IPS-15b (cell line): ENCODE data around the gene TRIM54.

ENCODE experiments used
- H3K27me3 ChIP-seq: one replicate; pipeline ENCODE4 v1.6.1; 2013; ENCODE audit warnings: low read length; ENCODE audit not compliant: control insufficient read depth, insufficient read depth
- H3K36me3 ChIP-seq: one replicate; pipeline ENCODE4 v1.6.1; 2013; ENCODE audit warnings: low read length; ENCODE audit not compliant: control insufficient read depth, insufficient read depth
- H3K4me1 ChIP-seq: one replicate; pipeline ENCODE4 v1.6.1; 2013; ENCODE audit warnings: mild to moderate bottlenecking, low read length; ENCODE audit not compliant: control insufficient read depth, insufficient read depth
- H3K4me3 ChIP-seq: one replicate; pipeline ENCODE4 v1.5.1; 2013; ENCODE audit warnings: low read depth, low read length
- H3K9ac ChIP-seq: one replicate; pipeline ENCODE4 v1.6.1; 2013; ENCODE audit warnings: low read depth, mild to moderate bottlenecking, low read length
- H3K9me3 ChIP-seq: one replicate; pipeline ENCODE4 v1.6.1; 2013; ENCODE audit warnings: mild to moderate bottlenecking, low read length; ENCODE audit not compliant: control insufficient read depth, insufficient read depth

The TRIM54 gene

GRCh38 chr2:27245626-27246025 lies 36.6 kb upstream of the TRIM54 start:
- Histone ChIP-seq H3K36me3 (peaks cover 45% of the 10 kb centered on the region), H3K4me1 (peaks cover 2% of the 10 kb centered on the region), H3K4me3 (no peak overlapping the region), H3K9me3 (no peaks in the 10 kb centered on the region), H3K9ac (no peak overlapping the region), H3K27me3 (no peaks in the 10 kb centered on the region)

- H3K9me3 ChIP-seq = no peaks in the 10 kb centered on the region
- peaks cover 12% of the 10 kb centered on the region for H3K27me3 ChIP-seq
- H3K9ac ChIP-seq = no peak overlapping the region
- H3K36me3 ChIP-seq = peaks cover 23% of the 10 kb centered on the region
- H3K4me3 ChIP-seq = no peak overlapping the region
- H3K4me1 ChIP-seq = peaks cover 9% of the 10 kb centered on the region
Observed at GRCh38 chr2:27247893-27248292, 34.3 kb upstream of the TRIM54 start.

GRCh38 chr2:27249159-27249890 lies 32.9 kb upstream of the TRIM54 start:
- Histone ChIP-seq H3K4me3 (no peak overlapping the region), H3K36me3 (peaks cover 8% of the 10 kb centered on the region), H3K4me1 (peaks cover 9% of the 10 kb centered on the region), H3K27me3 (peaks cover 12% of the 10 kb centered on the region), H3K9me3 (no peaks in the 10 kb centered on the region), H3K9ac (no peak overlapping the region)

GRCh38 chr2:27249891-27250651 lies 32.2 kb upstream of the TRIM54 start:
- H3K4me1 ChIP-seq = peaks cover 9% of the 10 kb centered on the region
- peaks cover 3% of the 10 kb centered on the region for H3K36me3 ChIP-seq
- H3K9me3 ChIP-seq = no peaks in the 10 kb centered on the region
- H3K27me3 ChIP-seq = peaks cover 12% of the 10 kb centered on the region
- peak overlapping the region; percentile 45 for H3K4me3 ChIP-seq
- H3K9ac ChIP-seq = peak overlapping the region; percentile 32

- Histone ChIP-seq H3K9ac (no peak overlapping the region), H3K4me3 (peak overlapping the region; percentile 45), H3K36me3 (no peaks in the 10 kb centered on the region), H3K9me3 (no peaks in the 10 kb centered on the region), H3K4me1 (peaks cover 9% of the 10 kb centered on the region), H3K27me3 (peaks cover 12% of the 10 kb centered on the region)
Observed at GRCh38 chr2:27250652-27251379, 31.4 kb upstream of the TRIM54 start.

- peaks cover 12% of the 10 kb centered on the region for H3K27me3 ChIP-seq
- no peak overlapping the region for H3K4me3 ChIP-seq
- no peaks in the 10 kb centered on the region for H3K9me3 ChIP-seq
- no peaks in the 10 kb centered on the region for H3K36me3 ChIP-seq
- H3K9ac ChIP-seq = no peak overlapping the region
- peaks cover 9% of the 10 kb centered on the region for H3K4me1 ChIP-seq
Observed at GRCh38 chr2:27251766-27252165, 30.5 kb upstream of the TRIM54 start.

GRCh38 chr2:27255187-27255586 lies 27.0 kb upstream of the TRIM54 start:
- Histone ChIP-seq H3K4me3 (no peak overlapping the region), H3K4me1 (peaks cover 9% of the 10 kb centered on the region), H3K27me3 (peaks cover 18% of the 10 kb centered on the region), H3K9me3 (no peaks in the 10 kb centered on the region), H3K36me3 (no peaks in the 10 kb centered on the region), H3K9ac (no peak overlapping the region)

- Histone ChIP-seq H3K4me1 (peaks cover 7% of the 10 kb centered on the region), H3K27me3 (peaks cover 23% of the 10 kb centered on the region), H3K9ac (no peak overlapping the region), H3K36me3 (no peaks in the 10 kb centered on the region), H3K9me3 (no peaks in the 10 kb centered on the region), H3K4me3 (no peak overlapping the region)
Observed at GRCh38 chr2:27255660-27256059, 26.6 kb upstream of the TRIM54 start.

GRCh38 chr2:27256855-27257454 lies 25.3 kb upstream of the TRIM54 start:
- Histone ChIP-seq H3K9ac (no peak overlapping the region), H3K27me3 (peaks cover 25% of the 10 kb centered on the region), H3K4me1 (peaks cover under 1% of the 10 kb centered on the region), H3K9me3 (no peaks in the 10 kb centered on the region), H3K4me3 (no peak overlapping the region), H3K36me3 (no peaks in the 10 kb centered on the region)

- peaks cover 28% of the 10 kb centered on the region for H3K27me3 ChIP-seq
- H3K9ac ChIP-seq = no peak overlapping the region
- H3K4me1 ChIP-seq = no peaks in the 10 kb centered on the region
- no peaks in the 10 kb centered on the region for H3K36me3 ChIP-seq
- no peaks in the 10 kb centered on the region for H3K9me3 ChIP-seq
- H3K4me3 ChIP-seq = no peak overlapping the region
Observed at GRCh38 chr2:27258051-27258450, 24.2 kb upstream of the TRIM54 start.

GRCh38 chr2:27261241-27261925 lies 20.8 kb upstream of the TRIM54 start:
- Histone ChIP-seq H3K9ac (no peak overlapping the region), H3K36me3 (no peaks in the 10 kb centered on the region), H3K4me1 (no peaks in the 10 kb centered on the region), H3K9me3 (no peaks in the 10 kb centered on the region), H3K27me3 (peaks cover 62% of the 10 kb centered on the region), H3K4me3 (peak overlapping the region; percentile 58)
